Ishikawa (cell line): ENCODE results near the gene GBP6.

ENCODE experiments used
- CEBPB ChIP-seq: IDR thresholded peaks from 2 replicates; pipeline ENCODE4 v1.6.1; 2012
- CREB1 ChIP-seq: IDR thresholded peaks from 2 replicates; pipeline ENCODE4 v1.6.1; 2012; ENCODE audit warnings: low read depth
- EGR1 ChIP-seq: IDR thresholded peaks from 2 replicates; pipeline ENCODE4 v1.6.1; 2012
- EP300 ChIP-seq: IDR thresholded peaks from 2 replicates; pipeline ENCODE4 v1.6.1; 2012; ENCODE audit warnings: borderline replicate concordance
- FOXM1 ChIP-seq: IDR thresholded peaks from 2 replicates; pipeline ENCODE4 v1.6.1; 2012; ENCODE audit warnings: low read depth, borderline replicate concordance
- NFIC ChIP-seq: IDR thresholded peaks from 2 replicates; pipeline ENCODE4 v1.6.1; 2012
- RAD21 ChIP-seq: IDR thresholded peaks from 2 replicates; pipeline ENCODE4 v1.6.1; 2012; ENCODE audit warnings: low read depth
- TAF1 ChIP-seq: IDR thresholded peaks from 2 replicates; pipeline ENCODE4 v1.6.1; 2012; ENCODE audit warnings: low read depth, mild to moderate bottlenecking
- TCF12 ChIP-seq: IDR thresholded peaks from 2 replicates; pipeline ENCODE4 v1.6.1; 2012; ENCODE audit warnings: low read depth
- YY1 ChIP-seq: IDR thresholded peaks from 2 replicates; pipeline ENCODE4 v1.6.1; 2012; ENCODE audit warnings: low read depth
- ZBTB7A ChIP-seq: IDR thresholded peaks from 2 replicates; pipeline ENCODE4 v1.6.1; 2012; ENCODE audit warnings: low read depth
- TF ChIP-seq, protein P1 (sequence below): IDR thresholded peaks from 2 replicates; pipeline ENCODE4 v1.6.1; 2012
- TF ChIP-seq, protein P2 (sequence below): IDR thresholded peaks from 2 replicates; pipeline ENCODE4 v1.6.1; 2012; ENCODE audit warnings: low read depth, mild to moderate bottlenecking
- TF ChIP-seq, protein P3 (sequence below): IDR thresholded peaks from 2 replicates; pipeline ENCODE4 v1.6.1; 2012

DNA sequence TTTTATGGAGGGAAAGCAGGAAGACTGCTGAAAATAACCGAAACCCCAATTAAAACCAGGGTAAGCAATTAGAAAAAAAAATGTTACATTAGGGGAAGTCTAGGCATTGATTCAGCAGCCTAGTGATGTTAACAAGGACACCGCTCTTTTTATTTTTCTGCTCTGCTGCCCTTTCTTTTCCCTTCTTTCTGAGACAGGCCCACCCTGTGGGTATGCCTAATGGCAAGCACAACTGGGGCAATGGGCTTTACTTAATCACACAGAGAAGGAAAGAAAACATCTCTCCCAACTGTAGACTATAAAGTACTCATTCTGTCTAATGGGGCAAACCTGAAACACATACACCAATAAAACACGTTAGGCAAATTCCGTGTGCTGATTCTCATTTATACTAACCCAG is 69.6 kb downstream of the GBP6 start:
- TF ChIP-seq, protein P1, sequence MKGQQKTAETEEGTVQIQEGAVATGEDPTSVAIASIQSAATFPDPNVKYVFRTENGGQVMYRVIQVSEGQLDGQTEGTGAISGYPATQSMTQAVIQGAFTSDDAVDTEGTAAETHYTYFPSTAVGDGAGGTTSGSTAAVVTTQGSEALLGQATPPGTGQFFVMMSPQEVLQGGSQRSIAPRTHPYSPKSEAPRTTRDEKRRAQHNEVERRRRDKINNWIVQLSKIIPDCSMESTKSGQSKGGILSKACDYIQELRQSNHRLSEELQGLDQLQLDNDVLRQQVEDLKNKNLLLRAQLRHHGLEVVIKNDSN: no peak
- no peak for TF ChIP-seq NFIC
- TF ChIP-seq CEBPB: no peak
- TF ChIP-seq, protein P2, sequence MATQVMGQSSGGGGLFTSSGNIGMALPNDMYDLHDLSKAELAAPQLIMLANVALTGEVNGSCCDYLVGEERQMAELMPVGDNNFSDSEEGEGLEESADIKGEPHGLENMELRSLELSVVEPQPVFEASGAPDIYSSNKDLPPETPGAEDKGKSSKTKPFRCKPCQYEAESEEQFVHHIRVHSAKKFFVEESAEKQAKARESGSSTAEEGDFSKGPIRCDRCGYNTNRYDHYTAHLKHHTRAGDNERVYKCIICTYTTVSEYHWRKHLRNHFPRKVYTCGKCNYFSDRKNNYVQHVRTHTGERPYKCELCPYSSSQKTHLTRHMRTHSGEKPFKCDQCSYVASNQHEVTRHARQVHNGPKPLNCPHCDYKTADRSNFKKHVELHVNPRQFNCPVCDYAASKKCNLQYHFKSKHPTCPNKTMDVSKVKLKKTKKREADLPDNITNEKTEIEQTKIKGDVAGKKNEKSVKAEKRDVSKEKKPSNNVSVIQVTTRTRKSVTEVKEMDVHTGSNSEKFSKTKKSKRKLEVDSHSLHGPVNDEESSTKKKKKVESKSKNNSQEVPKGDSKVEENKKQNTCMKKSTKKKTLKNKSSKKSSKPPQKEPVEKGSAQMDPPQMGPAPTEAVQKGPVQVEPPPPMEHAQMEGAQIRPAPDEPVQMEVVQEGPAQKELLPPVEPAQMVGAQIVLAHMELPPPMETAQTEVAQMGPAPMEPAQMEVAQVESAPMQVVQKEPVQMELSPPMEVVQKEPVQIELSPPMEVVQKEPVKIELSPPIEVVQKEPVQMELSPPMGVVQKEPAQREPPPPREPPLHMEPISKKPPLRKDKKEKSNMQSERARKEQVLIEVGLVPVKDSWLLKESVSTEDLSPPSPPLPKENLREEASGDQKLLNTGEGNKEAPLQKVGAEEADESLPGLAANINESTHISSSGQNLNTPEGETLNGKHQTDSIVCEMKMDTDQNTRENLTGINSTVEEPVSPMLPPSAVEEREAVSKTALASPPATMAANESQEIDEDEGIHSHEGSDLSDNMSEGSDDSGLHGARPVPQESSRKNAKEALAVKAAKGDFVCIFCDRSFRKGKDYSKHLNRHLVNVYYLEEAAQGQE: no peak
- no peak for TF ChIP-seq EGR1
- no peak for TF ChIP-seq EP300
- TF ChIP-seq ZBTB7A: no peak
- no peak for TF ChIP-seq RAD21
- TF ChIP-seq CREB1: no peak
- TF ChIP-seq, protein P3, sequence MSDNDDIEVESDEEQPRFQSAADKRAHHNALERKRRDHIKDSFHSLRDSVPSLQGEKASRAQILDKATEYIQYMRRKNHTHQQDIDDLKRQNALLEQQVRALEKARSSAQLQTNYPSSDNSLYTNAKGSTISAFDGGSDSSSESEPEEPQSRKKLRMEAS: no peak
- no peak for TF ChIP-seq TAF1
- TF ChIP-seq FOXM1: no peak
- no peak for TF ChIP-seq TCF12
- TF ChIP-seq YY1: no peak
